Keratinocyte (primary cell): ENCODE data around the gene MAP3K14. TPM values are rescaled to one million over a fixed set of nuclear protein-coding genes. Genes with fewer than 3 reads are reported as not detected.

Experiments used
- DNase-seq: peaks from one replicate; pipeline ENCODE4 v3.0.0-alpha.2; 2011; ENCODE audit warnings: low read depth, missing footprints, low spot score
- FAIRE-seq: peaks from 2 replicates; lab custom pipeline; 2011; peaks lifted over from hg19 to GRCh38; lab: Jason Lieb, UNC
- H2AFZ ChIP-seq: 2 replicates; pipeline ENCODE4 v1.6.0; 2012; ENCODE audit warnings: low read length, control low read depth, inconsistent platforms; ENCODE audit not compliant: control insufficient read depth
- H3K27ac ChIP-seq: 2 replicates; pipeline ENCODE4 v1.5.1; 2011; ENCODE audit warnings: low read length; ENCODE audit not compliant: control insufficient read depth, insufficient read depth
- H3K27me3 ChIP-seq: 3 replicates; pipeline ENCODE4 v1.6.0; 2011; ENCODE audit warnings: low read length; ENCODE audit not compliant: control insufficient read depth, insufficient read depth; ENCODE audit errors: extremely low read depth
- H3K36me3 ChIP-seq, 2 experiments: 2 replicates in 1 of 2; 3 replicates in 1 of 2; pipeline ENCODE4 v1.5.1; 2011; ENCODE audit warnings: low read length in 2 of 2, mild to moderate bottlenecking in 1 of 2; ENCODE audit not compliant: control insufficient read depth in 2 of 2, insufficient read depth in 2 of 2; ENCODE audit errors: extremely low read depth in 1 of 2
- H3K4me1 ChIP-seq: 3 replicates; pipeline ENCODE4 v1.5.1; 2011; ENCODE audit warnings: low read length; ENCODE audit not compliant: control insufficient read depth, insufficient read depth; ENCODE audit errors: extremely low read depth
- H3K4me2 ChIP-seq: 3 replicates; pipeline ENCODE4 v1.6.0; 2011; ENCODE audit warnings: low read depth, low read length; ENCODE audit not compliant: control insufficient read depth, insufficient read depth; ENCODE audit errors: extremely low read depth
- H3K4me3 ChIP-seq, 3 experiments: fragments of 200-600 bp in 1 of 3; sonication (generic) in 1 of 3; 2 replicates in 2 of 3; 3 replicates in 1 of 3; pipeline ENCODE4 v1.5.1; 2011 to 2016; ENCODE audit warnings: low read length in 3 of 3, mild to moderate bottlenecking in 3 of 3, control low read depth in 2 of 3, inconsistent platforms in 1 of 3, low read depth in 1 of 3, mixed read lengths in 1 of 3, mixed run types in 1 of 3, moderate library complexity in 1 of 3; ENCODE audit not compliant: control insufficient read depth in 2 of 3, insufficient read depth in 2 of 3; ENCODE audit errors: extremely low read depth in 1 of 3
- H3K79me2 ChIP-seq: 2 replicates; pipeline ENCODE4 v1.6.0; 2012; ENCODE audit warnings: low read length; ENCODE audit not compliant: control insufficient read depth, insufficient read depth
- H3K9ac ChIP-seq: 3 replicates; pipeline ENCODE4 v1.6.0; 2011; ENCODE audit warnings: low read length; ENCODE audit not compliant: control insufficient read depth, insufficient read depth; ENCODE audit errors: extremely low read depth
- H3K9me1 ChIP-seq: 3 replicates; pipeline ENCODE4 v1.6.0; 2011; ENCODE audit warnings: low read length; ENCODE audit not compliant: control insufficient read depth, insufficient read depth; ENCODE audit errors: extremely low read depth
- H3K9me3 ChIP-seq: 2 replicates; pipeline ENCODE4 v1.5.1; 2012; ENCODE audit warnings: low read depth, low read length; ENCODE audit not compliant: control insufficient read depth
- H4K20me1 ChIP-seq: 3 replicates; pipeline ENCODE4 v1.6.0; 2011; ENCODE audit warnings: low read length; ENCODE audit not compliant: control insufficient read depth, insufficient read depth; ENCODE audit errors: extremely low read depth
- CTCF ChIP-seq, 3 experiments: IDR thresholded peaks in 1 of 3; conservative IDR thresholded peaks in 1 of 3; optimal IDR thresholded peaks in 1 of 3; 2 replicates in 2 of 3; 3 replicates in 1 of 3; pipeline versions ENCODE3 to v1.5.1; 2011; ENCODE audit warnings: low read length in 3 of 3, mild to moderate bottlenecking in 3 of 3, moderate library complexity in 2 of 3, control low read depth in 1 of 3, inconsistent platforms in 1 of 3; ENCODE audit not compliant: insufficient read depth in 2 of 3; ENCODE audit errors: extremely low read depth in 1 of 3
- EZH2 ChIP-seq: IDR thresholded peaks from one replicate; pipeline ENCODE4 v1.6.1; 2012; ENCODE audit warnings: inconsistent platforms, mild to moderate bottlenecking, low read length, moderate library complexity
- dilution Hi-C: fragments of 300-500 bp; cut with MboI; formaldehyde crosslinking; loops from one replicate; pipeline ENCODE4 v1.7.0; 2020; ENCODE audit warnings: low sequenced_read_pairs; ENCODE audit not compliant: extremely low pct_ligation_motif_present
- polyA plus RNA-seq, 5 experiments: library from polyadenylated mRNA; depleted of rRNA in 3 of 5; stranded (reverse) in 3 of 5; stranded (forward) in 1 of 5; unstranded in 1 of 5; fragments of >200 nt; gene quantifications; 1 replicate in 1 of 5; 2 replicates in 3 of 5; 3 replicates in 1 of 5; pipeline versions ENCODE4 v1.2.1 to v1.2.3, GENCODE V29; 2011 to 2012; ENCODE audit warnings: missing spikeins in 2 of 5, low read depth in 1 of 5, low replicate concordance in 1 of 5

MAP3K14 gene
- polyA plus RNA-seq, 1 donor (not counting 4 experiments of a cell fraction or from before 2014, with no cell fraction given) = 6.5 TPM

GRCh38 chr17:45357364-45357997, 40.7 kb upstream of the MAP3K14 start:
- Histone ChIP-seq H3K9me1 (no peaks in the 10 kb centered on the region), H3K27me3 (no peaks in the 10 kb centered on the region), H2AFZ (no peak overlapping the region), H3K4me1 (no peaks in the 10 kb centered on the region), H3K36me3 (no peaks in the 10 kb centered on the region), H4K20me1 (no peaks in the 10 kb centered on the region), H3K4me3 (no peak overlapping the region), H3K9me3 (no peaks in the 10 kb centered on the region), H3K4me2 (no peak overlapping the region), H3K9ac (no peak overlapping the region), H3K79me2 (no peaks in the 10 kb centered on the region), H3K27ac (no peak overlapping the region)
- DNase-seq (no peak), FAIRE-seq (no peak)
- no peak for TF ChIP-seq CTCF (optimal IDR thresholded peaks at IDR 0.05 in 1 of 3, IDR thresholded peaks at IDR 0.05 in 1 of 3, conservative IDR thresholded peaks at IDR 0.05 in 1 of 3; ENCODE audit: extremely low read depth in 1 of 3, insufficient read depth in 2 of 3, low read length in 3 of 3)
- no peak for TF ChIP-seq EZH2
- dilution Hi-C loops = no loop called here

GRCh38 chr17:45355087-45355486, 38.3 kb upstream of the MAP3K14 start:
- FAIRE-seq = no peak

More at GRCh38 chr17:45355087-45355486, 38.3 kb upstream of the MAP3K14 start:
- H3K79me2 ChIP-seq = no peaks in the 10 kb centered on the region
- H3K4me1 ChIP-seq = no peaks in the 10 kb centered on the region
- TF ChIP-seq CTCF (optimal IDR thresholded peaks at IDR 0.05 in 1 of 3, IDR thresholded peaks at IDR 0.05 in 1 of 3, conservative IDR thresholded peaks at IDR 0.05 in 1 of 3; ENCODE audit: extremely low read depth in 1 of 3, insufficient read depth in 2 of 3, low read length in 3 of 3) (no peak), EZH2 (no peak)
- H3K4me3 ChIP-seq = no peak overlapping the region
- no peak overlapping the region for H2AFZ ChIP-seq
- no peaks in the 10 kb centered on the region for H3K9me1 ChIP-seq
- no peaks in the 10 kb centered on the region for H4K20me1 ChIP-seq
- H3K36me3 ChIP-seq = no peaks in the 10 kb centered on the region
- dilution Hi-C loops = no loop called here
- H3K9ac ChIP-seq = no peak overlapping the region
- H3K27ac ChIP-seq = no peak overlapping the region
- no peak for DNase-seq
- H3K9me3 ChIP-seq = no peaks in the 10 kb centered on the region
- no peaks in the 10 kb centered on the region for H3K27me3 ChIP-seq
- no peak overlapping the region for H3K4me2 ChIP-seq
